H1 (cell line): ENCODE measurements around the gene HOXA11. TPM values are rescaled to one million over a fixed set of nuclear protein-coding genes. Genes with fewer than 3 reads are reported as not detected.
A peak's percentile ranks its signal among the peaks of the same experiment; 100 is the strongest.

ENCODE experiments used
- CREB1 ChIP-seq: IDR thresholded peaks from 2 replicates; pipeline ENCODE4 v1.6.1; 2012; ENCODE audit warnings: inconsistent platforms
- GTF2F1 ChIP-seq: IDR thresholded peaks from 2 replicates; pipeline ENCODE4 v1.6.1; 2012; ENCODE audit warnings: low read depth, low read length, improper control_type of control experiment, borderline replicate concordance
- JUND ChIP-seq: IDR thresholded peaks from 2 replicates; pipeline ENCODE4 v1.6.1; 2011; ENCODE audit warnings: mild to moderate bottlenecking, improper control_type of control experiment, low read length
- MAFK ChIP-seq: IDR thresholded peaks from 2 replicates; pipeline ENCODE4 v1.6.1; 2012; ENCODE audit warnings: low read depth, mild to moderate bottlenecking, improper control_type of control experiment, low read length
- NRF1 ChIP-seq: IDR thresholded peaks from 2 replicates; pipeline ENCODE4 v1.6.1; 2011; ENCODE audit warnings: mild to moderate bottlenecking, low read depth, low read length, improper control_type of control experiment
- PHF8 ChIP-seq: fragments of 200-600 bp; sonication (generic); conservative IDR thresholded peaks from 2 replicates; pipeline ENCODE4 v1.7.1; 2012; ENCODE audit warnings: low read depth, mild to moderate bottlenecking, inconsistent platforms, low read length, moderate library complexity
- RXRA ChIP-seq: IDR thresholded peaks from 2 replicates; pipeline ENCODE4 v1.6.1; 2011; ENCODE audit warnings: low read depth, mild to moderate bottlenecking, low read length, moderate library complexity; ENCODE audit not compliant: insufficient read depth
- SP4 ChIP-seq: IDR thresholded peaks from 2 replicates; pipeline ENCODE4 v1.6.1; 2012; ENCODE audit warnings: low read length, inconsistent platforms
- SUZ12 ChIP-seq: fragments of 200-600 bp; sonication (generic); IDR thresholded peaks from 2 replicates; pipeline ENCODE4 v1.6.1; 2012; ENCODE audit warnings: mild to moderate bottlenecking, inconsistent platforms, low read length, moderate library complexity, mixed read lengths
- TBP ChIP-seq: IDR thresholded peaks from 2 replicates; pipeline ENCODE4 v1.6.1; 2011; ENCODE audit warnings: low read depth, low read length, improper control_type of control experiment
- polyA plus RNA-seq, 7 experiments: library from polyadenylated mRNA; depleted of rRNA in 3 of 7; stranded (reverse) in 5 of 7; unstranded in 2 of 7; fragments of >200 nt in 5 of 7; fragments of 200-250 nt in 2 of 7; gene quantifications; 1 replicate in 5 of 7; 2 replicates in 1 of 7; 4 replicates in 1 of 7; pipeline versions ENCODE4 v1.2.1 to v1.2.3, GENCODE V29; 2011 to 2013; ENCODE audit warnings: missing spikeins in 2 of 7, mixed read lengths in 2 of 7
- total RNA-seq: library from RNA; stranded (reverse); fragmentation: NEBNext Ultra II Directional; extraction: Animal tissue kit (Norgen Biotek cat#: 25700); gene quantifications from 2 replicates; pipeline ENCODE4 v1.2.1, GENCODE V29; 2021
- TF ChIP-seq, protein P1 (sequence below): IDR thresholded peaks from 2 replicates; pipeline ENCODE4 v1.6.1; 2012; ENCODE audit warnings: low read length, inconsistent platforms

HOXA11 gene
- total and polyA plus RNA-seq, 2 of the 8 experiments (the other 6 are each of a cell fraction or from before 2014, with no cell fraction given), result not detected

DNA sequence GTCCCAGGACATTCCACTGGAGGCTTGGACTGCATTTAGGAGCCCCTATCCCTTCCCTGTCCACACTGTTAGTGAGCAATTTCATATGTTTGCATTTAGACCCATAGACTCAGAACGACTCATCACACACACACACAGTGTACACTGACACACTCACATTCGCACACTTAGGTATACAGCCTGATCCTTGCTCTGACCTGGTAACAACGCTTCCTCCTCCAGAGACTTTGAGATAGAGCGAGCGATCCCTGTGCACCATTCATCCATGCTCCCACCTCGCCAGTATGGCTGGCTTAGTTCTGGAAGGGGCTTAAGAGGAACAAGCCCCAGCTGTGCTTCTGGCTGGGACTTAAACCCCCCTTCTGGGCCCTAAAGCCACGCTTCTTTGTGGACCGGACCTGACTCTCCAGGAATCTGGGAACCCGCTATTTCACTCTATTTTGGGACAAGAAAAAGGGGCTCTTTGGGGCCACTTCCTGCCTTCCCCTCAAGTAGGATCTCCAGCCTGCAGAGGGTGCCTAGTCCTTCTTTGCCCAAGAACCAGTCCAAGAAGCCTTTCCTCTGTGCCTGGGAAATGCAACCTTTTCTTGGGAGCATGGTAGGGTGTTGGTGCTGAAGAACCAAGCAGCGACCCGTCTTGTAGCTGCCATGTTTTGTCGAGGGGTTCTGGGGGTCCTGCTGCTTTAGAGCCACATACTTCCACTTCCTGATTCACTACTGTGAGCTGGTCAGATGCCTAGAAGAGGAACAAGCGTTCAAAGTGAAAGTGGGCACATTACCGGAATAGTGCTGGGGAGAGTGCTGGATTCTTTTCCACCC is 15.9 kb upstream of the HOXA11 start (continued):
- TF ChIP-seq, protein P1, sequence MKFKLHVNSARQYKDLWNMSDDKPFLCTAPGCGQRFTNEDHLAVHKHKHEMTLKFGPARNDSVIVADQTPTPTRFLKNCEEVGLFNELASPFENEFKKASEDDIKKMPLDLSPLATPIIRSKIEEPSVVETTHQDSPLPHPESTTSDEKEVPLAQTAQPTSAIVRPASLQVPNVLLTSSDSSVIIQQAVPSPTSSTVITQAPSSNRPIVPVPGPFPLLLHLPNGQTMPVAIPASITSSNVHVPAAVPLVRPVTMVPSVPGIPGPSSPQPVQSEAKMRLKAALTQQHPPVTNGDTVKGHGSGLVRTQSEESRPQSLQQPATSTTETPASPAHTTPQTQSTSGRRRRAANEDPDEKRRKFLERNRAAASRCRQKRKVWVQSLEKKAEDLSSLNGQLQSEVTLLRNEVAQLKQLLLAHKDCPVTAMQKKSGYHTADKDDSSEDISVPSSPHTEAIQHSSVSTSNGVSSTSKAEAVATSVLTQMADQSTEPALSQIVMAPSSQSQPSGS, result no peak
- TF ChIP-seq CREB1 (no peak), TBP (no peak), SP4 (no peak), RXRA (no peak), NRF1 (no peak), GTF2F1 (no peak), MAFK (no peak), JUND (no peak), PHF8 (no peak), SUZ12 (peak; percentile 89)
